NCI-H2196 treated with DMSO at 0.1 percent for 48 hours (cell line): Measurements from ENCODE around the gene ZBTB7A.

Experiments
- DNase-seq: peaks from one replicate; lab custom pipeline; 2025; ENCODE audit not compliant: unreplicated experiment; lab: John Stamatoyannopoulos, UW

The ZBTB7A gene

DNA sequence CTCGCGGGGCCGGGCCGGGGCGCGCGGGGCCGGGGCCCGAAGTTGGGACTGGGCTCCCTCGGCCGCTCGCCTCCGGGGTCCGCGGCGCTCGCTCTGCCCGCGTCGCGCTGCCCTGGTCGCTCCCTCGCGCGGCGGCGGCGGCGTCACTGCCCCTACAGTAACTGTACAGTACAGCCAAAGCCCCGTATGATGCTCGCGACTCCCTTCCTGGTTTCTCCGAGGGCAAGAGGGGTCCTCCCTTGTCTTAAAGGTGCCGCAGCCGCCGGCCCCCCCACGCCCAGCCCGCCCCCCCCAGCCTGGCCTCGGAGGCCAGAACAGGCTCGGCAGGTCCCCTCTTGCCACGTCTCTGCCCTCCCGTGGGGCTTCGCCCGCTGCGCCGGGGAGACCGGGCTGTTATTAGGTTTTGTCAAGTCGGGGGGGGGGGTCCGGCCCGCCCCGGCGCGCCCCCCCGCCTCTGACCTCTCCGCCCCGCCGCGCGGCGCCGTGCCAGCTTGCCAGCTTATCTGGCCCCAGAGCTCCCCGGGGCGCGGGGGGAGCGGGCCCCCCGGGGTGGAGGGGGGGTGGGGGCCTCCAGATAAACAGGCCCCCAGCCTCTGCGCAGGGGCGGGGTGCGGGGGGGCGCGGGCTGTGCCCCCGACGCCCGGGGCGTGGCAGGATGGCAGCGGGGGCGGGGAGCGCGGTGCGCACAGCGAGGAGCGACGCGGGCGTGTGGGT lies at the start of gene ZBTB7A:
Gene ZBTB7A, minus strand, starts transcription at position 218 of the 714 bp plus-strand sequence. CDS start 11,667 bp downstream, outside the sequence.
- DNase-seq, result no peak

DNA sequence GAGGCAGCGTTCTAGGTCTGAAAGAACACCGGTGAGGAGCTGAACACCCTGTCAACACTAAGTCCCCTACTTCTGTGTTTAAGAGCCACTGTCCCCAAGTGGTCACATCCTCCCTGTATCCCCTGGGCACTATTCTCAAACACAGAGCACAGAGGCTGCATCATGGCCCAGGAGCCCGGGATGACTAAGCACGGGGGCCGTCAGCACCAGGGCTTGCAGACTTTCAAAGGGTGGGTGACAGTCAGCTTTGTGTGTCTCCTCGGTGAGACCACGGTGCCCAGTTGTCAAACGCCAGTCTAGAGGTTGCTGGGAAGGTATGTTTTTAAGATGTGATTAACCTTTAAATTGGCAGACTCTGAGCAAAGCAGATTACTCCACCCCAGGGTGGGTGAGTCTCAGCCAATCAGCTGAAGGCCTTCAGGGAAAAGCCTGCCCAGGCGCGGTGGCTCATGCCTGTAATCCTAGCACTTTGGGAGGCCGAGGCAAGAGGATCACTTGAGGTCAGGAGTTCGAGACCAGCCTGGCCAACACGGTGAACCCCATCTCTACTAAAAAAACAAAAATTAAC lies 49.2 kb upstream of the ZBTB7A start:
- no peak for DNase-seq

DNA sequence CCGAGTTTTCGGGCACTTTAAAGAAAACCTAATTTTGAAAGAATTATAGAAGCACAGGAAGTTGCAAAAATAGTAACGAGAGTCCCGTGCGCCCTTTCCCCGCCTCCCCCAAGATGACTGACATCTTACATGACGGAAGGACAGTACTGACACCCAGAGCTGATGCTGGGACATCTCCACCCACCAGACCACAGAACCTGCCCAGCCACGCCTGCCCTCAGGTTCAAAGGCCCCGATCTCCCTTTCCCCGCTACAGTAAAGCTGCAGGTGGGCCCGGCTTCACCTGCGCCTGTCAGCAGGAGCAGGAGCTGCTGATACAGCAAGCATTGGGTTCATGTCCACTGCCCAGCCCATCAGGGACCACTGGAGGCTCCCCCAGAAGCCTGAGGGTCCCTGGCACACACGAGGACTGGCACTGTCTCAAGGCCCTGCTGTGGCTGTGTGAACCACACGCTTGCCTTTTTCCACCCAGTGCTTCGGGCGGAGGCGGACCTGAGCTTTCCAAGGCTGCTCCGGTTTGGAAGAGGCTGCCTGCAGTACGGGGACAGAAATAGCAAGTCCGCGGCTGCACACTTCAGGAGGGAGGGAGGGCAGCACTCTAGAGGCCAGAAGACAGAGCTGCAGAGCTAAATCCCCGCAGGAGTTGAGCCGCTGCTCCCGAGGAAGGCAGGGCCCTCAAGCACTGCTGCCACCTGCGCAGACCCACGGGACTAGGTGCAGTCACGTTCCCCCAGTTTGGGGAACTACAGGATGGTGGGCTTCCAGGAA lies 48.5 kb upstream of the ZBTB7A start:
- no peak for DNase-seq

DNA sequence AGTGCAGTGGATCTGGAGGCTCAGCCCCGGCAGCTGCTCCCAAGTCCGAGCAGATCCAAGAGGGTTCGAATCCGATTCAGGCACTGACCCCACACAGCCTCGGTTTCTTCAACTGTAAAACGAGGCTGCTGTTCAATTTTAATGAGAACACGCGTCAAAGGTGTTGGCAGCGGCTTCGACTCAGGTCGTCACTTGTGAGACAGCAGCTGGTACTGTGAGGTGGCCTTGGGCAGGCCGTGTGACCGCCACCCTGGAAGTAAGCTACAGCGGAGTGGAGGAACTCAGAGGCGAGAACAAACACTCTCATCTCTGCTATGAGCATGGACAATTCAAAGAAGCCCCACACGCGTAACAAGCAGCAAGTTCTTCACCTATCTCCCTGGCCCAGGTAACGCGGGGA lies 47.5 kb upstream of the ZBTB7A start:
- no peak for DNase-seq

GRCh38 chr19:4113398-4114088 lies 46.8 kb upstream of the ZBTB7A start:
- no peak for DNase-seq

GRCh38 chr19:4112367-4112766 lies 45.7 kb upstream of the ZBTB7A start:
- DNase-seq, result no peak

DNA sequence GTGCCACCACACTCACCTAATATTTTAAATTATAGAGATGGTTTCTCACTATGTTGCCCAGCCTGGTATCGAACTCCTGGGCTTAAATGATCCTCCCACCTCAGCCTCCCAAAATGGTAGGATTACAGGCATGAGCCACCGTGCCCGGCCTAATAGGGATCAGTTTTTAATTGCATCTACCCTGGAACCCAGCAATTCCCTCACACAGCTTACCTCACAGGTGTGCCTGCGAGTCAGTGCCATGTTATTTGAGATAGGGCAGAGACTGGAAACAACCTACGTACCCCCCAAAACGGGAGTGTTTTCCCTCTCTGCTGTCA lies 42.9 kb upstream of the ZBTB7A start:
- DNase-seq, result no peak

GRCh38 chr19:4108767-4109625 lies 42.3 kb upstream of the ZBTB7A start:
- DNase-seq, result no peak

DNA sequence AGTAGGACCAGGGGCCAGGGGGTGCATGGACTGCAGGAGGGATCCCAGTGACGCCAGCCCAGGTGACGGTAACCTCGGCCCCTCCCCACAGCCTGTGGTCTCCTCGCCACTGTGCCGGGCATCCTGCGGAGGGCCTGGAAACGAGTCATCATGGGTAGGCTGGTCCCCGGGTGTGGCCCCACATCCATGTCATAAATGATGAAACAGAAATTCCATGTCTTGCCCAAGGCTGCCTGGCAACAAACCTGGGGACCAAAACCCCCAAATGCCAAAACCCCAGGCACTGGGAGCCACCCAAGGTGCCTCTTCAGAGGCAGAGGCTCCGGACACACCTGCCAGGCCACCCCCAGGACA lies 36.4 kb upstream of the ZBTB7A start:
- DNase-seq, result no peak

GRCh38 chr19:4102339-4103079 lies 35.8 kb upstream of the ZBTB7A start:
- DNase-seq, result no peak

DNA sequence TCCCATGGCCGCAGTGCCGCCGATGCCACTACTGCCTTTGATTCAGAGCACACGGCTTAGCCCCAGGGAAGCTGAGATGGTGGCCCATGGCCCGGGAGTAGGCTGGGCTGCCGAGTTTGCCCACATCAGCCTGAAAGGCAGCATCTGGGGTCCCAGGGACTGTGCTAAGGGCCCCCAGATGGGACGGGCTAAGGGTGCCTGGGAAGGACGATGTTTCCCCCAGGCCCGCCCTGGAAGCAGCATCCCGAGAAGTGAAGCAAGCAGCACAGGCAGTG lies 34.7 kb upstream of the ZBTB7A start:
- no peak for DNase-seq

- no peak for DNase-seq
Observed at GRCh38 chr19:4100647-4101495, 34.2 kb upstream of the ZBTB7A start.

DNA sequence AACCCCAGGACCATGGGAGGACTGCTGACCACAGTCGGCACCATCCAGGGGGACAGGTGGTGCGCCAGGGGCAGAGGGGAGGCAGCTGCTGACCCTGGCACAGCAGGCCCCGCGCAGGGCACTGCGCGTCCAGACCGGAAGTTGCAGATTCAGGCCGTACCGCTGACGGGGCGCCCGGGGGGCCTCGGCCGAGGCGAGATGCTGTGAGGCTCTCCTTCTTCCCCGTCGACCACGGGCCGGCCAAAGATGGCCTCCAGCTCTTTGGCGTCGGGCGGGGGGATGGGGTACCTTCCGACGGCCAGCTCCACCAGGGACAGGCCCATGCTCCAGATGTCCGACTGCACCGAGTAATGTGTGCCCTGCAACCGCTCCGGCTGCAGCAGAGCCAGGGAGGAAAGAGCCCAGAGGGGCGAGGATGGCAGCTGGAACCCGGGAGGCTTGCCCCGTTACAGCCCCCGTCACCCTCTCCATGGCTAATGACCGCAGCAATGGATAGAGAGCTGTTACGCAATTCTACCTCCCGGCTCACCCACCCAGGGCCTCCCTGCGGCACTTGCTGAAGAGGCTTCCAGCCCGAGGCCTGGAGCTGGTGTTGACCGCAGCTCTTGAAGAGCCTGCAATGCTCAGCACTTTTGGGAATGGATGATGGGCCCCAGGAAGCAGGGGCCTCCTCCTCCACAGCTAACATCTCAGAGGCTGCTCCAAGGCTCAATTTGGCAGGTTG lies 32.5 kb upstream of the ZBTB7A start:
- DNase-seq, result no peak

DNA sequence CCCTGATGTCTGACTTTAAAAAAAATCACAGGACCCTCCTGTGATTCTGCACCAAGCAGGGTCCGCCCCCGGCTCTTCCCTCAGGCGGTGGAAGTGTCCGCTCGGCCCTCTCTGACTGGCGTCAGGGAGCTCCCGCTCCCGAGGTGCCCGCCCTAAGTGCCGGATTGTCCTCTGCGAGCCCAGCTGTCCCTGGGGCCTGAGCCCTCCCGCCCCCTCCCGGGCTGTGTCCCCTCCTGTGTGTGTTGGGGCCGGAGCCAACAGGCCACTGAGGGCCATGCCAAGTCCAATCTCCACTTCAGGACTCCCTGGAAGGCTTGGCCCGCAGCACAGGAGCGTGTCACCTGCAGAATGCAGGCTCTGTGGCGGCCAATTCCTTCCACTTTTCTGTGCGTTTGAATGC lies 31.8 kb upstream of the ZBTB7A start:
- DNase-seq, result no peak

- DNase-seq, result no peak
Observed at GRCh38 chr19:4097501-4097900, 30.8 kb upstream of the ZBTB7A start.

DNA sequence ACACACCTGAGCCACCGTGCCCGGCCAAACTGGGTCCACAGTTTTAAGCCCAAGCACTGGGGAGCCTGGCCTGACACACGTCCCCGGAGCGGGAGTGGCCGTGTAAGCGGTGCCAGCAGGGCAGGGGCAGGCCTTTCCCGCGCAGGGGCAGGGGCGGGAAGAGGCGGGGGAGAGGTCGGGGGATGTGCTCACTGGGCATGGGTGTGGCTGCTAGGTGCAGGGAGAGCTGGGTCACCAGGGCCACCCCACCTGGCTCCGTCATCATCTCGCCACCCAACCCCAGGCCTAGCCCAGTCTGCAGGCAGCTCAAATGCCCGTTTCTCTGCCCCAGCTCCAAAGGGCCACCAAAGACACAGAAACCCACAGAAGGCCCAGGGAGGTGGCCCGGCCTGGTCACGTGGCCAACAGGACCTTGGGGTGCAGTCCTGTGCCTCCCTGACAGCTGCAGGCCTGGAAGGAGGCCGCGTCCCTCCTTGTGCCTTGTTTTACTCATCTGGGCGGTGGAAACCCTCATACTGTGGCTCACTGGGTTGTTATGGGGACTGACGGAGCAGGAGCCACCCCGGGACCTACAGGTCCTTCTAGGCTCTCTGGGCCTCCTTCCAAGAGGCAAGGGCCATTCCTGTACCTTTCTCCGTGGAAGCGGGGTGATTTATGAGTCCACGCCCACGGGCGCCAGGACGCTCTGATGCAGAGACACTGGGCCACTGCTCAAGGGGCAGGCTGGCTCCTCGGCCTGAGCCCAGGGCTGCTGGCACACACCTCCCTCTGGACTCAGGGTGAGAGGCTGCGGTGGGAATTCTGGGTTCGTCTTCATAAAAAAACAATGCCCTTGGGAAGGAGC lies 29.6 kb upstream of the ZBTB7A start:
- DNase-seq, result no peak

DNA sequence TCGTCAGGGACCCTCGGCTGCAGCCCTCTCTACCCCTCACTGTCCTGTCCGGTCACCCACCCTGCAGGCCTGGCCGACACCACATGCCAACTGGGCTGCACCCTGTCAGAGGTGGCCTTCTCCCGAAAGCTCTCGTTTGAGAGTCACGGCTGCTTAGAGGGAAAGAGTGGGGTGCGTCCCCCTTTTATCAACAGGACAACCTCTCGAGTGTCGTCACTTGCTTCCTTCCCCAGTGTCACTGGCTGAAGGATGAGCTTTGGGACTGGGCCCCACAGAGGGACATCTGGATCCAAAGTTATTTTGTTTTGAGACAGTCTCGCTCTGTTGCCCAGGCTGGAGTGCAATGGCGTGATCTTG lies 28.8 kb upstream of the ZBTB7A start:
- DNase-seq, result no peak
